ENCODE results near the gene C14orf119. TPM values are rescaled to one million over a fixed set of nuclear protein-coding genes. Genes with fewer than 3 reads are reported as not detected.

The C14orf119 gene
- total RNA-seq, 6 experiments from 2014 or later: 10.7 to 22.6 (median 14.1) TPM

- no peak for TF ChIP-seq POLR2A (IDR thresholded peaks at IDR 0.05)
- no peak for TF ChIP-seq CTCF (IDR thresholded peaks at IDR 0.05)
- no peak overlapping the region for H3K27ac ChIP-seq
- no peaks in the 10 kb centered on the region for H3K27me3 ChIP-seq
- DNase-seq: no peak
- ATAC-seq: peak in 1 of 4 donors; percentile 56
- 39% methylated on average over 4 of the region's 4 CpGs for WGBS (ENCODE audit: insufficient coverage, low coverage, low lambda C conversion rate, missing lambda C conversion rate)
- H3K36me3 ChIP-seq: no peaks in the 10 kb centered on the region
- H3K4me1 ChIP-seq: no peaks in the 10 kb centered on the region
- no peaks in the 10 kb centered on the region for H3K9me3 ChIP-seq
- no peak overlapping the region for H3K4me3 ChIP-seq
- intact Hi-C loops (cut with DNase I): no loop called here
Measured at GRCh38 chr14:23145794-23146350, 50.6 kb downstream of the C14orf119 start.

GRCh38 chr14:23146351-23146910 is 51.1 kb downstream of the C14orf119 start:
- 20% methylated on average over 1 of the region's 2 CpGs for whole genome bisulfite sequencing (ENCODE audit: insufficient coverage, low coverage, low lambda C conversion rate, missing lambda C conversion rate)
- Histone ChIP-seq H3K4me1 (no peaks in the 10 kb centered on the region), H3K27me3 (no peaks in the 10 kb centered on the region), H3K36me3 (no peaks in the 10 kb centered on the region), H3K9me3 (no peaks in the 10 kb centered on the region), H3K27ac (no peak overlapping the region), H3K4me3 (no peak overlapping the region)
- intact Hi-C loops (cut with DNase I): no loop called here
- no peak for DNase-seq
- no peak for ATAC-seq
- TF ChIP-seq CTCF (IDR thresholded peaks at IDR 0.05) (no peak), POLR2A (IDR thresholded peaks at IDR 0.05) (no peak)

- ATAC-seq: no peak
- DNase-seq: no peak
- Histone ChIP-seq H3K4me3 (no peak overlapping the region), H3K9me3 (no peaks in the 10 kb centered on the region), H3K27ac (no peak overlapping the region), H3K27me3 (no peaks in the 10 kb centered on the region), H3K4me1 (no peaks in the 10 kb centered on the region), H3K36me3 (no peaks in the 10 kb centered on the region)
- WGBS (ENCODE audit: insufficient coverage, low coverage, low lambda C conversion rate, missing lambda C conversion rate): 80% methylated on average over 4 of the region's 4 CpGs
- TF ChIP-seq POLR2A (IDR thresholded peaks at IDR 0.05) (no peak), CTCF (IDR thresholded peaks at IDR 0.05) (no peak)
- intact Hi-C loops (cut with DNase I): no loop called here
Measured at GRCh38 chr14:23146980-23147379, 51.7 kb downstream of the C14orf119 start.

- no CpG with 5 or more reads among the region's 1 CpG for WGBS (ENCODE audit: insufficient coverage, low coverage, low lambda C conversion rate, missing lambda C conversion rate)
- intact Hi-C loops (cut with DNase I): no loop called here
- DNase-seq (no peak), ATAC-seq (peak in 1 of 4 donors; percentile 43)
- Histone ChIP-seq H3K4me3 (no peak overlapping the region), H3K27ac (no peak overlapping the region), H3K4me1 (no peaks in the 10 kb centered on the region), H3K36me3 (no peaks in the 10 kb centered on the region), H3K27me3 (no peaks in the 10 kb centered on the region), H3K9me3 (no peaks in the 10 kb centered on the region)
- TF ChIP-seq CTCF (IDR thresholded peaks at IDR 0.05): no peak
- TF ChIP-seq POLR2A (IDR thresholded peaks at IDR 0.05): no peak
Measured at GRCh38 chr14:23147676-23148075, 52.4 kb downstream of the C14orf119 start.
